Medulla oblongata (tissue), 1 donor: ENCODE data around the gene CDH13.

Source experiments
- DNase-seq: peaks from one replicate; pipeline ENCODE4 v3.0.0-alpha.2; 2015; ENCODE audit errors: extremely low spot score

Gene CDH13

DNA sequence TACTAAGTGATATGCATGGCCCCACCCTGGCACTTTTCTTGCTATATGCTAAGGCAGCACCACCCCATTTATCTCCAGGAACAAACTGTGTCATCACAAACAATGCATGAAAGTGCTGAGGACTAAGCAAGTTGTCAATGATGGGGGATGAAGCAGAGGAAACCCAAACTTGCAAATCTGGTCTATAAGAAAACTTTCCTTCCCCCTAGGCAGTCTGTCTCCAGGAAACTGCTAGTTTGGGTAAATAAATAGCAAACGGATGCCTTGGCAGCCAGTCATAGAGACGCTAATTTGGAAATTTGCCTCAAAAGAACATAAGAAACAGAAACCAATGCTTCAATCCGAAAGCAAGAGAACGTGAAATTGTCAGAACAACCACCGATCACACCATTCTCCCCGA, 1175.4 kb downstream of the CDH13 start:
- no peak for DNase-seq

DNA sequence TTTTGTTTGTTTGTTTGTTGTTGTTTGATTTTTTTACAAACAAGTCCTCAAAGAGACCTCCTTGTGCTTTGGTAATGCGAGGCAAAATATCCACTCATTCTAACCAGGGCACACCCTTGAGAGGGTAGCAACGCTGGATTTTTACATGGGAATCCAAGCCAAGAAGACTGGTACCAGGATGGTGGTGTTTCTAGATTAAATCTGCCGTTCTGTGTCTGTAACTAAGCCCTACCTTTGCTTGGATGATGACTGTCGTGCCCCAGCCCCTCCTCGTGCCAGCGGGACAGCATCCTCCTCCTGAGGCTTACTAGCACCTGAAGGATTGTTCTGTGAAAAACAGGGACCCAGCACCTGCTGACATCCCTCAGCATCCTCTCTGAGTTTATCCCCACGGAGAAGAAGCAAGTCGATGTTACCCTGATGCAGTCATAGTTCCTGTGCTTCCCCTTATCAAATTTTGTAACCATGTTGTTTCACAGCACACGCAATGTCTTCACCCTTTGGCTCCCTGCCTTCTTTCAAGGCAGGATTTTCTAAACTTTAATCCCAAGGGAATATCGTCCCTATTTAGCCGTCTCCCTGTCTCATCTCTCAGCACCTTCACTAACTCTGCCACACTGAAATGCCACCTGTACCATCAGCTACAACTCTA, 1175.9 kb downstream of the CDH13 start:
- DNase-seq = no peak

DNA sequence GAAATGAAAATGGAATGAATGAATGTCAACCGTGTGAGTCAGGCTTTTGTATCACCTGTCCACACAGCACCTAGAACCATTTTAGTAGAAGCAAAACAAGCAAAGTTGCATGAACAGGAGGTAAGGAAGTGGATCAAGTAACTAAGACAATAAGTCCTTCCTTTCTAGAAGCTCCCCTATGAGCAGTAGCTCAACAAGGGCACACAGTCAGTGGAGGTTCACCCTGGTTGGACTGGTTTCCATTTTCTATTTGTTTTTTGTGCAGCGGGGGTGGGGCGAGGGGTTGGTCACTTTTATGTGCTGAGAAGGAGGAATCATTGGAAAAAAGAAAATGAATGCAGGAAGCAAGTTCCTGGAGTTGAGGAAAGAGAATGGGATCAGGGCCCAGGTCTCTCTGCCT, 1177.0 kb downstream of the CDH13 start:
- DNase-seq = no peak

DNA sequence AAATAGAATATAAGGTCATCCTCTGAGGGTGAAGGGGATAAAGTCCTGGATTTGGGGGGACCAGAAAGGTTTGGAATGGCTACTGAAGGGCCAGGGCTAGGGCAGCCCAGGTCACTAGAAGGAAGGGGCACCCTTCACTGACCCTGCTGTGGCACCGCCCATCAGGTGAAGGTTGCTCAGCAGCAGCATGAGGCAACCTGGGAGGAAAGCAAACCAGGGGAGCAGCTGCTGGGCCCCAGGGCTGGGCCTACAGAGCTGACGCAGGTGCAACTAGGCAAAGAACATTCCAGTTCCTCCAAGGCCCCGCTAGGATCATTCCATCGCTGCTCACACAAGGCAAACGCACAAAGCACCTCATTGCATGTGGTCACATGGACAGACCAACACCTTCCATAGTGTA, 1177.6 kb downstream of the CDH13 start:
- DNase-seq = no peak

DNA sequence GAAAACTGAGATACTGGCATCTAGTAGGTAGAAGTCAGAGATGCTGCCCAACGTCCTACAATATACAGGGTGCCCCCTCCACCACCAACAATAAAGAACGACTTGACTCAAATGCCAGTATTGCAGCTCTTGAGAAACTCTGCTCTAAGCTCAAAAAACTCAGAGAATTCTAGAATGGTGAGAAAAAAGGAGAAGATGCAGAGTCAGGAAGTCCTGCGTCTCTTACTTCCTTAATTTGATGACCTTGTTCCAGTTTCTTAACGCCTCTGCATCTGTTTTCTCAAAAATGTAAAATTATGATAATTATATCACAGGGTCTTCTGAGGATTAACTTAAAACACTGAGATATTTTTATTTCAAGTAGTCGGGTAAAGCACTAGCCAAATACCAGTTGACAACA, 1179.3 kb downstream of the CDH13 start:
- peak; percentile 66 for DNase-seq

DNA sequence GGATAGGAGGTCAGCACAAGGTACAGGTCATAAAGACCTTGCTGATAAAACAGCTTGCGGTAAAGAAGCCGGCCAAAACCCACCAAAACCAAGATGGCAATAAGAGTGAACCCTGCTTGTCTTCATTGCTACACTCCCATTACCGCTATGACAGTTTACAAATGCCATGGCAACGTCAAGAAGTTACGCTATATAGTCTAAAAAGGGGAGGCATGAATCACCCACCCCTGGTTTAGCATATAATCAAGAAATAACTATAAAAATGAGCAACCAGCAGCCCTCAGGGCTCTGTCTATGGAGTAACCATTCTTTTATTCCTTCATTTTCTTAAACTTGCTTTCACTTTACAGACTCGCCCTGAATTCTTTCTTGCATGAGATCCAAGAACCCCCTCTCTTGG, 1180.0 kb downstream of the CDH13 start:
- no peak for DNase-seq

DNA sequence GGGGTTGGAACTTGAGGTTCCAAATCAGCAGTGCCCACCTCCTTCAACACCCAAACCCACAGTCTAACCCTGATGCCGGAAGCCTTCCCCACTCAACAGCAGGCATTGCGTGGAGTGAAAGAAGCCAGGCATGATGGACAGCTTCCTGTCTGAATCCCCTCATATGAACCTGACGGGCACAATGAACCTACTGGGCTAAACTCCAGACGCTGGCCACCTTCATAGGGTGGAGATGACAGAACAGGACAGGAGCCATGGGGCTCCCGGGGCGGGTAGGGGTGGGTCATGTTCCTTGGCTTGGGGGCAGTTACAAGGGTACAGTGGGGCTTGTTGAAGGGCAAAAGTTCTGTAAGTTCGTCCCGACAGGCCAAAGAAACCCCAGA, 1180.5 kb downstream of the CDH13 start:
- DNase-seq = no peak

DNA sequence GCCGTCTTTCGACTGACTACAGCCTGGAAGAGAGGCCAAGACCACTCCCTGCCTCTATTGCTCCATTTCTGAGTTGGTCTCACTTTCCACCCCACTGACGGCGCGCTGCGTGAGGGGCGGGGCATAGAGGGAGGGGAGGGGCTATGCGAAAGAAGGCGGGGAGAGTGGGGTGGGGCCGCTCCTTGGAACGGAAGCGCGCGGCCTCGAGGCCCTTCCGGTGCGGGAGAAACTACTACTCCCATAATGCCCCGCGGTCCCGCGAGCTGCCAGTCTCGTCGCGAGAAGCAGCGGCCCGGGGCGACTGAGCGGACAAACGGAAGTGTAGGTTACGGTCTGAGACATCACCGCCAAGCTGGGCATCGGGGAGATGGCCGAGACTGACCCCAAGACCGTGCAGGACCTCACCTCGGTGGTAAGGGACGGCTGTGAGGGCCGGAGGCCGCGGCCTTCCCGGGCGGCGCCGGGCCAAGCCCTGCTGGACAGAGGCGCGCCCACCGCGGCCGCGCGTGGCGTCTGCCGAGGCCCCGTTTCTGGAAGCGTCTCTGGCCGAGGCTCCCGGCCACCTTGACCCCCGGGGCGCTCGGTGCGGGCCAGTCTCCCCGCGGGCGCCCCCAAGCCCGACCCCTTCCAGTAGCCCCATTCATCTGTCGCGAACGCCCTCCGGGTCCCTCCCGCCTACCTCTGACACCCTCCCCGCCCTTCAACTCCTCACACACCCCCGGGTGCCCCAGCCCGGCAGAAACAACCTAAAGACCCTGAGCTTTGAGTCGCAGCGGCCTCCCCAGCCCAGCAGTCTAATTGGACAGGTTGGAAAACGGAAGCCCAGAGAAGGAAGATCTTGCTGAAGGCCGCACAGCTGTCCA, 1181.2 kb downstream of the CDH13 start, which contains the start of gene HSBP1:
Gene HSBP1, plus strand, starts transcription at position 269 of the 863 bp plus-strand sequence. Its CDS starts 99 bp downstream, at position 368.
- peak; percentile 92 for DNase-seq

DNA sequence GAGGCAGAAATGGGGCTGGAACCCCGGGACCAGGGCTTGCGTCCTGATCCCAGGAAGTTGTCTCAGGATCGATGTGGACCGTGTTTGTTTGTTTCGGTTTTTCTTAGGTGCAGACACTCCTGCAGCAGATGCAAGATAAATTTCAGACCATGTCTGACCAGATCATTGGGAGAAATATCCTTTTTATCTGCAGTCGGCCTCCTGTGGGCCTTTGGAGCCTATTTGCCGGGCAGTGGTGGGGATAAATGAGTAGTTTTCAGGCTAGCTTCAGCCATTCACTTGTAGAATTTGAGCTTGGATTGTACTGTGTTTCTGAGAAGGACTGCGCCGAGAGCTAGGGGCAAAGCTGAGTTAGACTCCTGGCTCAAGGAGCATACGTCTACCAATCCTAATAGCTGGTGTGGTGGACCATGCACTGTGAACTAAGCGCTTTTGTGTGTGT, 1181.8 kb downstream of the CDH13 start:
- peak; percentile 22 for DNase-seq

DNA sequence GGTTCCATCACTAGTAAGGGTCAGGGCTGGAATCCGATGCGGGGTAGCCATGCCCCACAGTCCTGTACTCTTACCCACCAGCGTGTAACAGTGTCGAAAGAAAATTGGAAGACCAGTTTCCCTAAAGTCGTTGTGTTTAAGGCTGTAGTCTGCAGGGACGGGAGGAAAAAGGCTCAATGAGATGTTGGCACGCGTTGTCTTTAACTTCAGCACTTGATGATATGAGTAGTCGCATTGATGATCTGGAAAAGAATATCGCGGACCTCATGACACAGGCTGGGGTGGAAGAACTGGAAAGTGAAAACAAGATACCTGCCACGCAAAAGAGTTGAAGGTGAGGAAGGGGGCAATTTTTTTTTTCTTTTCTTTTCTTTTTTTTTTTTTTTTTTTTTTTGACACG, 1182.3 kb downstream of the CDH13 start:
- DNase-seq = no peak

DNA sequence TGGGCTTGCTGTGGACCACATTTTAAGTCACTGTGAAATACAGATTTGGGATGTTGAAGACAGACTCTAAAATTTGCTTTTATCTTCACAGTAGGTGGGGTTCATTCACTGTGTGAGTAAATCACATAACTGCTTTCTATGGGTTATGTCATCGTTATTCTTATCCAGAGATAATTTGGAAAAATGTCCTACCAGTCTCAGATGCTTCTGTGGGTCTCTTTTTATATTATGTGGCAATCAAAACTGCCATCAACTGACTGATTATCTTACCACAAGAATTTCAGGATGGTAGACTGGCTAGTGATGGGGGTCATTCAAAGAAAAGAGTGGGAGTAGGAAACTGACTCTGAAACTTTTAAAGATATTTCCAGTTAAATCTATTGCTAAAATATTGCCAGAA, 1184.1 kb downstream of the CDH13 start:
- DNase-seq = no peak

DNA sequence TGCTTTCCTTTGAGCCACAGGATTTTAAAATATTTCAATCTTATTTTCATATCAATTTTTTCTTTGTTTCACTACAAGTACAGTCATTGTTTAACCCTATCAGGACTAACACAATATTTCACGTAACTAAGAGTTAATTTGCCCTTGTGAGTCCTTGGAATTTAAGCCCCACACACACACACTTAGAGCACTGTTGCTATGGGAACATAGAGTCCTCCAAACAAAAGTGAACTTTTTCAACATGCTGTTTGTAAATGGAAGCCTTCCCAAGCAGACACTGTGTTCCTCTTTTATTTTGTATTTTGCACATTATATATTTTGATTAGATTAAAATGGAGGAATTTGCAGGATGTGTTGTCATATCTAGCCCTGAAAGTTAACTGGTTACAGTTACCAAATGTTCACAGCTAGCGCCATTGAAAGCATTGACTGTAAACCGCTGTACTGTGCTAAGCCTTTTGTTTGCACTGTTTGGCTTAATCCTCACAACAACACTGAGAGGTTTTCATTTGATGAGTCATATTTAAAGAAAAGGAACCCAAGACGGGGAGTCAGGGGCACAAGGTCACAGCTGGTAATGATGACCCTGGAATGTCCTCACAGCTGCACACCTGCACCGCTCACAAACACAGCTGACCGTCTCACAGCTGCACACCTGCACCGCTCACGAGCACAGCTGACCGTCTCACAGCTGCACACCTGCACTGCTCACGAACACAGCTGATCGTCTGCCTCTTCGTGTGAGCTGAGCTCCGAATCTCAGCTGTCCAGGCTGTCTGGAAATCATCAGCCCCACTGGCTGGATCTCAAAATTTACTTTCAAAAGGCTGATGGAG, 1187.3 kb downstream of the CDH13 start:
- no peak for DNase-seq

DNA sequence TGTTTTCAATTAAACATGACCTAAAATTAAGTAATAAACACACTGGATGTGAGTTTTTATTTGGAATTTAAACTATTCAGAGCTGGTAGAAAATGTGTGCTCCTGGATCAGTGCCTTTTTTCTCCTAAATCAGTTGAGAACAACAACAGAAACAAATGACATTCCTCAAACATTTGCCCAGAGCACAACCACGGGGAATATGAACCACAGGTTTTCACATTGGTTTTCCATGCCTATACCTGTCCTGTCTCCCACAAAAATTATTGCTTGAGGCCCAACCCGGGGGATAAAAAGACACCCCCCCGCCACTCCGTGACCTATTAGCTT, 1187.9 kb downstream of the CDH13 start:
- DNase-seq = no peak

DNA sequence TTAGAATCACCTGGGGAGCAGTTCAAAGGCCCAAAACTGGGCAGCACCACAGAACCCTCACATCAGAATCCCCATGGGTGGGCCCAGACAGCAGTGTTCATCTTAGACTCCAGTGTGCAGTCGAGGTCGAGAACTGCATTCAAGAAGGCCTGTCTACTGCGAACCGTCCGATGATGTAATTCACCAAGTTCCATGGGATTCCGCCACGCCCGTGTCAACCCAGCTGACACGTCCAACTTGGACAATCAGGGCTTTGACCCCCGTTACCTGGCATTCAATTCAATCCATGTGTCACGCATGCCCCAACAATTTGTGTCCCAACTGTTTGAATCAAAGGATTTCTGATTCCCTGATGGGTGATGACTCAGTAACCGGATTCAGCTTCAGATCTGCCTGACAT, 1190.3 kb downstream of the CDH13 start:
- DNase-seq = no peak

DNA sequence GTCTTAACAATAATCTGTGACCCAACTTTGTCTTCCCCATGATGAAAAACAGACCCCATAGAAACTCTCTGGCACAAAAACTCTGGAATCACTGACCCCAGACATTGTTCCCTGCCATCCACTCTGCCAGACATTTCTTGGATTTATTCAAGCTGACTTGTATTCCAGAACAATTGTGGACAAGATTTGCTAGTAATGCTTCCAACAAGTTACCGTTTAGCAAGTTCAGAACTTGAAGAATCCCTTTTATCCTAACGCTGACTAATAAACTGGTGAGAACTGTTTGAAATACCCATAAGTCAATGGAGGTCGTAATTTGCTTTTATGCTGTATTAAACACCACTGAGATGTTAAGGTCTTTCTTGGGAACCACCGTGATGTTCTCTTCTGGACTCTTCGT, 1191.5 kb downstream of the CDH13 start:
- no peak for DNase-seq

DNA sequence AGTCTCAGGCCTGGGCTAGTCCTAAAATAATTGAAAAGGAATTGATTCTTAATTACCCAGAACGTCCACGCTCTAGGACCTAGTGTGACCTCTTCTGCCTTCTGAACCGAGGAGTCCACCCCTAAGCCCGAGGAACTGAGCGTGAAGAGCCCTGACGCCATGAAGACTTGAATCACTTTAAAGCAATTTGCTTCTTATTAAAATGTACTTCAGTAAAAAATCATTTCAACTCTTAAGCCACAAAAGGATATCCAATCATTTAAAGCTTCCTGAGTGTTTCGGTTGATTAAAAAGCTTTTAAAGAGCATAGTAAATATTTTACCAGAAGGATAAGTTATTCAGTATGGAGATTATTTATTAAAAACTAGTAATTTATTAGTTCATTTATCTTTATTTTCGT, 1192.6 kb downstream of the CDH13 start:
- DNase-seq = no peak

DNA sequence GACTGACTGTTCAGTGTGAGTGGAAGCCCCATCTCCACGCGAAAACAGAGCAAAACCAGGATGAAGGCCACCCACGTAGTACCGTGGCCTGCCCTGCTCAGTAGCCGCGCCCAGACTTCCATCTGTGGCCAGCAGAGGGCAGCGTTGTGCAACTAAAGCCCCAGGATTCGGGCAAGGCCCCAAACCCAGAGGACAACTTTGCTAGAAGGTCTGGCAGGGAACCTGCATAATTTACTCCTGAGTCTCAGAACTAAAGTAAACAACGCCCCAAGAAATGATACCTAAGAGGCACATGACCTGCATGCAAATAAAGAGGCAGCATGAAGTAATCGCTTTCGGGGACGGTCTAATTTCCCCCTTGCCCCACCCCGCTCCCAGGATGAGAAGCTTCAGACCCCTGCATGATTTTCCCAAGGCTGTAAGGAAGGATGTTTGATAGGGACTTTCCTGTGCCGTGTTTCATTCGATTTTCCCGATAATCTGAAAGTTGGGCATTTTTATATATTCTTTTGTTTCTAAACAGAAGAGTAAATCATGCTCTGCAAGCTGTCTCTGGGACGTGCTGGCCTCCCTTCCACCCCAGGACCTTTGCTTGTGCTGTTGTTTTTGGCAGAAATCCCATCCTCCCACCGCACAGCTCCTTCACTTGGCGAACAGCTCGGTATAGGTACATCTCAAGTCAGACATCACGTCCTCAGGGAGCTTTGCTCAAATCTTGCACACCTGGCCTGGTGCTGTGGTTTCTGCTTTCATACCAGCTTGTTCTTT, 1199.6 kb downstream of the CDH13 start:
- peak; percentile 89 for DNase-seq

DNA sequence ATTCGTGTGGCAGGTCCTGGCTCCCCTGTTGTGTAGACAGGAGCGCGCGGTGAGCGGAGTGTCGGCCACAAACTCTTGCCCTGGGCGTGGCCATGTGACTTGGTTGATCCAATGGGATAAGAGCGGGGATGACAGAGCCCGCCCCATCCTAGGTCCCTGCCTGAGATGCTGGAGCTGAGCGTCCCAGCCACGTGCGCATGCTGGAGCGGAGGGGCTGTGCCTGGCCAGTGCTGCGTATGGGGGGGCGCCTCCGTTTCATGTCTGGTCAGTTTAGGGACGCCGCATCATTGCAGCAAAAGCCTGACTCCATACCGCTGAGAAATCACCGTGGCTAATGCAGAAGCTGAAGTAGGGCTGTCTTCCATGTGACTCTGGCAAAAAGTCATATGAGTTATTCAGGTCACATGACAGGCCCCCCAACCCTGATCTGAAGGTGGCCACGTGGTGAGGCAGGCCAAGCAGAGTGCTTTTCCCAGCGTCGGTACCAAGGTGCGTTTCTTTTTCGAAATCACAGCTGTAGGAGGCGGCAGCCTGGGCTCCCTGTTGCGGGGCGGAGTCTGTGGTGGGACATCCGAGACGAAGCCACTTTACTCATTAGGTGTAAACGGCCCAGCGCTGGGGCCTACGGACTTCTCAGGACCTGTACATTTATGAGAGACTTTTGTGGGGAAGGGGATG, 1203.5 kb downstream of the CDH13 start:
- no peak for DNase-seq

DNA sequence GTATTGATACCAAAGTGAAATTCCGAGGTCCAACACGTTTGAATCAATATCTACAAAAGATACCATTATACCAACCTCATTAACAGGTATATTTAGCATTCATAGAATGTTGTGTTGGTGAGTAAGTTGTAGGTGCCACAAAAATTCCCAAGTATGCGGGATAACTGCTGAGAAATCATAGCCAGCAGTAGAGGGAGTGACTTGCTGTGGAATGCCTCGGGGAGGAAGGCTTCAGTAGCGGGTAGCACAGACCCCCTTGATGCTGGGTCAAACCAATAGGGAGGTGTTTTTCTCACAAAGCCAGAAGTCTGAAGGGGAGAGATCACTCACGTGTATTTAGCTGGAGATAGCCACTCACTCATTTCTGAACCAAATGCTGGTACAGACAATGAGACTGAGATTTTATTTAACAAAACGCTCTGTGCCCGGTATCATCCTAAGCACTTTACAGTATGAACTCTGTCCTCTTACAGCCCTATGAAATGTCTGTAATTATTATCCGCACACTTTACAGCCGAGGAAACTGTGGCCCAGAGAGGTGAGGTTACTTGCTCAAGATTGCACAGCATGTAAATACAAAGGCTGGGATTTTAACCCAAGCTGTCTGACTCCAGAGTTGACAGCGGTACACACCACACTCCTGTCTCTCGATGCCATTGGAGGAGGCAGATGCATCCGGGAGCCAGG, 1204.1 kb downstream of the CDH13 start:
- DNase-seq = no peak

DNA sequence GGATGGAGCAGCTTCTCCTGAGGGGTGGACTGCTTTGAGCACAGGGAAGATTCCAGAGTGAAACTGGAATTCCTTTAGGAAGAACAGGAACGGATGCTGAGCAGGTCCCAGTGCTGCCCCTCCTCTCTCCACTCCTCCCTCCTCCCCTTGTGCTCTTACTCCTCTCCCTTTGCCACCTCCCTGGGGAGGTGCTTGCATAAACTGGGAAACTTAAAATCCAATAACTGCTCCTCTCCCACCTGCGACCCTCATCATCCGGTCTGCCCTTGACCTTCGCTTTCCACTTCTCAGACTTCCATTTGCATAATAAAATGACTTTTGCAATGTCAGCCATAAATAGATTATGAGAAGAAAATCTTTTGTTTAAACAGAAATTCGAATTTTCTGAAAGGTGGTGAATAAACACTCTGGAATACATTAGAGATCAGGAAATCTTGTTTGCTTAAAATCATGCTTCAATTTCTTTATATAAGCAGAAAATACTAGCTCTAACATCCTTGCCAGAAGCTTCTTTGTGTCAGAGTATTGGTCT, 1204.8 kb downstream of the CDH13 start:
- DNase-seq = no peak
